ENCODE measurements around the gene GRIN2A.

GRCh38 chr16:10067835-10068234, 114.4 kb downstream of the GRIN2A start:
- TF ChIP-seq EZH2 (IDR thresholded peaks at IDR 0.05) (no peak), POLR2AphosphoS5 (IDR thresholded peaks at IDR 0.05; ENCODE audit: borderline replicate concordance, low read depth, low read length) (no peak)

All from SK-N-MC (cell line).